Calu3 (cell line): ENCODE data around the gene DUS2. TPM values are rescaled to one million over a fixed set of nuclear protein-coding genes. Genes with fewer than 3 reads are reported as not detected.
"Not testable (repeated sequence)": the region's sequence is repeated elsewhere in the genome, so short reads cannot be mapped to it uniquely, and the experiment has no call there.

Experiments
- BruUV-seq: library from RNA; stranded (reverse); fragments of 400-500 nt; replicated peaks from 2 replicates; lab custom pipeline; 2021; lab: Mats Ljungman, UMichigan
- CTCF ChIA-PET: fragments of 300-600 bp; sonication (Branson Sonifier 250); formaldehyde crosslinking; loops from one replicate; lab custom pipeline; 2022; ENCODE audit warnings: antibody characterized with exemption; lab: Charles Lee
- DNase-seq: peaks from one replicate; pipeline ENCODE4 v3.0.0; 2022
- H3K27ac Mint-ChIP-seq: one replicate; pipeline ENCODE4 v1.8.0; 2022; ENCODE audit warnings: mixed read lengths; ENCODE audit not compliant: unreplicated experiment
- H3K27me3 Mint-ChIP-seq: one replicate; pipeline ENCODE4 v1.8.0; 2022; ENCODE audit warnings: mixed read lengths; ENCODE audit not compliant: unreplicated experiment
- H3K36me3 Mint-ChIP-seq: one replicate; pipeline ENCODE4 v1.8.0; 2022; ENCODE audit warnings: mild to moderate bottlenecking, moderate library complexity, mixed read lengths; ENCODE audit not compliant: insufficient read depth, unreplicated experiment
- H3K4me1 Mint-ChIP-seq: one replicate; pipeline ENCODE4 v1.8.0; 2022; ENCODE audit warnings: mild to moderate bottlenecking, low read depth, mixed read lengths; ENCODE audit not compliant: unreplicated experiment
- H3K4me3 Mint-ChIP-seq: one replicate; pipeline ENCODE4 v1.8.0; 2022; ENCODE audit warnings: mild to moderate bottlenecking, low read depth, moderate library complexity, mixed read lengths; ENCODE audit not compliant: unreplicated experiment
- H3K9me3 Mint-ChIP-seq: one replicate; pipeline ENCODE4 v1.8.0; 2022; ENCODE audit warnings: low read depth, mixed read lengths; ENCODE audit not compliant: unreplicated experiment
- CTCF ChIP-seq: fragments of 200-600 bp; IDR thresholded peaks from one replicate; pipeline ENCODE4 v1.8.0; 2022; ENCODE audit warnings: antibody characterized with exemption; ENCODE audit not compliant: unreplicated experiment
- intact Hi-C: fragments of 100-400 bp; cut with micrococcal nuclease; formaldehyde crosslinking; loops from one replicate; pipeline ENCODE4 v1.10.0; 2022; ENCODE audit not compliant: unreplicated experiment
- total RNA-seq: library from RNA; stranded (reverse); gene quantifications from 2 replicates; pipeline ENCODE4 v1.2.3, GENCODE V29; 2022

The DUS2 gene
- total RNA-seq, 1 experiment from 2014 or later, result 33.5 TPM

DNA sequence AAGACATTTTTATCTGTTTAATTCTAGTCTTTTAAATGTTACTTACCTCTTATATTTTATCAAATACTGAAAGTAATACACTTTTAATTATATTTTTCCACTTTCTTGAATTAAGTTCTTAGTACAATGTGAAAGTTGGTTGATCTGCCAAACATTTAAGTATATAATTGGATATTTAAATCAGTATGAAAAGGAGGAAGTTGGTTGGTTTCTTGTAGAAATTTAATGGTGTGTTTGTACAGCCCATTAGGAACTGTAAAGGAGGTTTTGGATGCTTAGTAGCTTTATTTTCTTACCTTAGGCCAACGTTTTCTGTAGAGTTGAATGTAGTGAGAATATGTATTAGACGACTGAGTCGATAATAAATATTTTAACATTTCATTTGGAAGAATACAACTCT lies 67.4 kb downstream of the DUS2 start:
- no TSS peak for BruUV-seq
- intact Hi-C loops, result no loop called here

GRCh38 chr16:68091380-68092261 lies 68.5 kb downstream of the DUS2 start:
- intact Hi-C loops, result no loop called here
- peak overlapping the region; percentile 60 for H3K27ac Mint-ChIP-seq
- peaks cover 44% of the 10 kb centered on the region for H3K4me1 Mint-ChIP-seq
- DNase-seq, result no peak
- H3K9me3 Mint-ChIP-seq, result peaks cover 2% of the 10 kb centered on the region
- H3K4me3 Mint-ChIP-seq, result no peak overlapping the region
- CTCF ChIA-PET, result no interaction called here
- no TSS peak for BruUV-seq
- TF ChIP-seq CTCF, result no peak
- H3K36me3 Mint-ChIP-seq, result peaks cover 5% of the 10 kb centered on the region
- H3K27me3 Mint-ChIP-seq, result no peaks in the 10 kb centered on the region

More for the DNA sequence above, 67.4 kb downstream of the DUS2 start:
- no peak overlapping the region for H3K4me3 Mint-ChIP-seq
- DNase-seq, result no peak
- no peaks in the 10 kb centered on the region for H3K27me3 Mint-ChIP-seq
- peaks cover 16% of the 10 kb centered on the region for H3K36me3 Mint-ChIP-seq
- CTCF ChIA-PET, result no interaction called here
- H3K9me3 Mint-ChIP-seq, result no peaks in the 10 kb centered on the region
- no peak overlapping the region for H3K27ac Mint-ChIP-seq
- peaks cover 41% of the 10 kb centered on the region for H3K4me1 Mint-ChIP-seq
- no peak for TF ChIP-seq CTCF

- intact Hi-C loops, CTCF ChIA-PET, H3K27ac Mint-ChIP-seq, H3K4me3 Mint-ChIP-seq, H3K9me3 Mint-ChIP-seq, H3K27me3 Mint-ChIP-seq, BruUV-seq, DNase-seq, H3K36me3 Mint-ChIP-seq: not testable (repeated sequence)
- peaks cover 44% of the 10 kb centered on the region for H3K4me1 Mint-ChIP-seq
These were observed 69.2 kb downstream of the DUS2 start for GRCh38 chr16:68092275-68092674.

DNA sequence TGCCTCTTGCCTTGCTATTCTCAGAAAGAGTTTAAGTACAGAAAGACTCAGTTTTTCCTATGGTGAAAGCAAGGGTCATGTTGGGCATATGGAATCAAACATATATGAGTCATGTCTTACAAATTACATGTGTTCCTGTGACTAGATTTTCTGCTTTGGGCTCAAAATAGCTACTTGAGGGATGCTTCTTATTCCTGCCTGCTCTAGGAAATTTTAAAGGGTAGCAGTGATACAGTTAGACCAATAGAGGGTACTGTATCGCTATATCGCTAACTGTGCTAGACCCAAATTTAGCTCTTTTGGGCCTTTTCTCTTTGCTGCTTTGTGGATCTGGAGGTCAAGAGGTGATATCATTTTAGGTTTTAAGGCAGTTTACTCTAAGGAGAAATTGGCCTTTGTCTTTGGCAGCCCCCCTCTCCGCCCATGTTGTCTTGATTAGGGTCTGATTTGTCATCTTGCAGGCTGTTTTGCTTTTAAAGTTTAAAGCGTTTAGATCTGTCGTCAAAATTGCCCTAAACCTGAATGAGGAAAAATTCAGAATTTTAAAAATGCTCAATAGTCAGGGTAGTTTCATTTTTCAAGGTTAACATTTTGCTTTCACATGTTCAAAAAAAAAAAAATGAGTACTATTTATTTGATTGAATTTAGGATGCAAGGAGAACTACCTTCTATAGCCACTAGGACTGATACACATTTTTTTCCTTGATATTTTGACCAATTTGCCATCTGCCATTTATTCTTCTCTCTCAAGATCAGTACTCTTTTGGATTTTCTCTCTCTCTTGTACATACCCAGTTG lies 70.9 kb downstream of the DUS2 start:
- Mint-ChIP-seq H3K4me3 (no peak overlapping the region), H3K27ac (no peak overlapping the region), H3K9me3 (peaks cover 5% of the 10 kb centered on the region), H3K27me3 (no peaks in the 10 kb centered on the region), H3K36me3 (no peaks in the 10 kb centered on the region), H3K4me1 (peaks cover 46% of the 10 kb centered on the region)
- intact Hi-C loops, result no loop called here
- no peak for DNase-seq
- CTCF ChIA-PET, result interaction anchor here (0.5 to 1.2 kb wide), 5 partner anchors 7 to 1105 kb away, joined by 3 to 8 read pairs (median 3); no protein-coding TSS in a partner anchor
- no peak for TF ChIP-seq CTCF
- BruUV-seq, result no TSS peak
